Measurements from ENCODE around the gene KLF3.

Gene KLF3

GRCh38 chr4:38656111-38656510, 7.9 kb upstream of the KLF3 start:
- no peak overlapping the region for H3K4me3 ChIP-seq (ENCODE audit: low read depth, low read length)
- TF ChIP-seq, protein P1, sequence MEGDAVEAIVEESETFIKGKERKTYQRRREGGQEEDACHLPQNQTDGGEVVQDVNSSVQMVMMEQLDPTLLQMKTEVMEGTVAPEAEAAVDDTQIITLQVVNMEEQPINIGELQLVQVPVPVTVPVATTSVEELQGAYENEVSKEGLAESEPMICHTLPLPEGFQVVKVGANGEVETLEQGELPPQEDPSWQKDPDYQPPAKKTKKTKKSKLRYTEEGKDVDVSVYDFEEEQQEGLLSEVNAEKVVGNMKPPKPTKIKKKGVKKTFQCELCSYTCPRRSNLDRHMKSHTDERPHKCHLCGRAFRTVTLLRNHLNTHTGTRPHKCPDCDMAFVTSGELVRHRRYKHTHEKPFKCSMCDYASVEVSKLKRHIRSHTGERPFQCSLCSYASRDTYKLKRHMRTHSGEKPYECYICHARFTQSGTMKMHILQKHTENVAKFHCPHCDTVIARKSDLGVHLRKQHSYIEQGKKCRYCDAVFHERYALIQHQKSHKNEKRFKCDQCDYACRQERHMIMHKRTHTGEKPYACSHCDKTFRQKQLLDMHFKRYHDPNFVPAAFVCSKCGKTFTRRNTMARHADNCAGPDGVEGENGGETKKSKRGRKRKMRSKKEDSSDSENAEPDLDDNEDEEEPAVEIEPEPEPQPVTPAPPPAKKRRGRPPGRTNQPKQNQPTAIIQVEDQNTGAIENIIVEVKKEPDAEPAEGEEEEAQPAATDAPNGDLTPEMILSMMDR (IDR thresholded peaks at IDR 0.05; ENCODE audit: low read depth, low read length): no peak

- no peak overlapping the region for H3K4me3 ChIP-seq (ENCODE audit: low read depth, low read length)
- TF ChIP-seq, protein P1 (IDR thresholded peaks at IDR 0.05; ENCODE audit: low read depth, low read length): no peak
Observed at GRCh38 chr4:38659346-38659745, 4.7 kb upstream of the KLF3 start.

GRCh38 chr4:38660838-38661237, 3.2 kb upstream of the KLF3 start:
- H3K4me3 ChIP-seq (ENCODE audit: low read depth, low read length): no peak overlapping the region
- TF ChIP-seq, protein P1 (IDR thresholded peaks at IDR 0.05; ENCODE audit: low read depth, low read length): no peak

- no peak overlapping the region for H3K4me3 ChIP-seq (ENCODE audit: low read depth, low read length)
Observed at GRCh38 chr4:38661371-38661770, 2.6 kb upstream of the KLF3 start.

GRCh38 chr4:38662522-38663089, 1.4 kb upstream of the KLF3 start:
- TF ChIP-seq, protein P1 (IDR thresholded peaks at IDR 0.05; ENCODE audit: low read depth, low read length): no peak
- H3K4me3 ChIP-seq (ENCODE audit: low read depth, low read length): peak overlapping the region; percentile 69

More at GRCh38 chr4:38661371-38661770, 2.6 kb upstream of the KLF3 start:
- TF ChIP-seq, protein P1 (IDR thresholded peaks at IDR 0.05; ENCODE audit: low read depth, low read length): no peak

GRCh38 chr4:38663090-38663800, 754 bp upstream of the KLF3 start:
- TF ChIP-seq, protein P1 (IDR thresholded peaks at IDR 0.05; ENCODE audit: low read depth, low read length): no peak
- H3K4me3 ChIP-seq (ENCODE audit: low read depth, low read length): peak overlapping the region; percentile 69

- H3K4me3 ChIP-seq (ENCODE audit: low read depth, low read length): peak overlapping the region; percentile 83
- TF ChIP-seq, protein P1 (IDR thresholded peaks at IDR 0.05; ENCODE audit: low read depth, low read length): no peak
Observed at GRCh38 chr4:38664706-38665401, 855 bp downstream of the KLF3 start.
